Right atrium auricular region (tissue), 2 donors: Measurements from ENCODE around the gene RTL3. TPM values are rescaled to one million over a fixed set of nuclear protein-coding genes. Genes with fewer than 3 reads are reported as not detected.
"Not testable (repeated sequence)": the region's sequence is repeated elsewhere in the genome, so short reads cannot be mapped to it uniquely, and the experiment has no call there.

Experiments
- DNase-seq: peaks from one replicate; pipeline ENCODE4 v3.0.0-alpha.2; 2019; ENCODE audit warnings: low spot score
- H3K27ac ChIP-seq, 2 donors: fragments of 200-600 bp; sonication (generic); 1 replicate in 1 of 2; 2 replicates in 1 of 2; pipeline ENCODE4 v1.5.1; 2016 to 2019
- H3K27me3 ChIP-seq, 2 donors: fragments of 200-600 bp; sonication (generic); one replicate each; pipeline versions ENCODE4 v1.5.1 to v1.6.0; 2017 to 2019
- H3K36me3 ChIP-seq: fragments of 200-600 bp; sonication (generic); one replicate; pipeline ENCODE4 v1.5.1; 2016
- H3K4me1 ChIP-seq, 2 donors: fragments of 200-600 bp; sonication (generic); one replicate each; pipeline versions ENCODE4 v1.5.1 to v1.6.0; 2017 to 2019
- H3K4me3 ChIP-seq, 2 donors: fragments of 200-600 bp; sonication (generic); 1 replicate in 1 of 2; 2 replicates in 1 of 2; pipeline ENCODE4 v1.5.1; 2017 to 2019; ENCODE audit warnings: mild to moderate bottlenecking in 1 of 2, moderate library complexity in 1 of 2
- H3K9me3 ChIP-seq, 2 donors: fragments of 200-600 bp; sonication (generic); one replicate each; pipeline ENCODE4 v1.5.1; 2019
- CTCF ChIP-seq, 2 donors: fragments of 200-600 bp; sonication (generic); IDR thresholded peaks; one replicate each; pipeline ENCODE4 v1.5.1; 2019; ENCODE audit warnings: antibody characterized with exemption in 2 of 2
- total RNA-seq, 2 donors: library from RNA; depleted of rRNA; stranded (reverse); fragments of >200 nt; gene quantifications; one replicate each; pipeline ENCODE4 v1.1.0, GENCODE V29; 2016

The RTL3 gene
- total RNA-seq, 2 donors from 2014 or later, result 0.30 to 0.55 TPM

GRCh38 chrX:78643096-78643495 is 16.0 kb downstream of the RTL3 start:
- TF ChIP-seq CTCF (IDR thresholded peaks at IDR 0.05), result no peak
- H3K27me3 ChIP-seq, result no peaks in the 10 kb centered on the region
- DNase-seq, result no peak
- H3K4me3 ChIP-seq, result no peak overlapping the region
- H3K4me1 ChIP-seq, result no peaks in the 10 kb centered on the region
- peaks cover 0 to 12% of the 10 kb centered on the region in 2 donors for H3K9me3 ChIP-seq
- no peaks in the 10 kb centered on the region for H3K36me3 ChIP-seq
- H3K27ac ChIP-seq, result no peak overlapping the region

GRCh38 chrX:78636096-78636495 is 23.0 kb downstream of the RTL3 start:
- DNase-seq, H3K27me3 ChIP-seq, H3K9me3 ChIP-seq, H3K4me1 ChIP-seq, H3K4me3 ChIP-seq, H3K36me3 ChIP-seq, H3K27ac ChIP-seq: not testable (repeated sequence)

GRCh38 chrX:78624962-78625909 is 33.9 kb downstream of the RTL3 start:
- Histone ChIP-seq H3K9me3 (peaks cover 0 to 7% of the 10 kb centered on the region in 2 donors), H3K4me1 (no peaks in the 10 kb centered on the region), H3K36me3 (no peaks in the 10 kb centered on the region), H3K4me3 (no peak overlapping the region), H3K27me3 (no peaks in the 10 kb centered on the region), H3K27ac (no peak overlapping the region)
- DNase-seq, result no peak
- no peak for TF ChIP-seq CTCF (IDR thresholded peaks at IDR 0.05)

- no peak for DNase-seq
- peaks cover 0 to 7% of the 10 kb centered on the region in 2 donors for H3K9me3 ChIP-seq
- H3K4me1 ChIP-seq, result no peaks in the 10 kb centered on the region
- H3K4me3 ChIP-seq, result no peak overlapping the region
- no peak for TF ChIP-seq CTCF (IDR thresholded peaks at IDR 0.05)
- no peaks in the 10 kb centered on the region for H3K36me3 ChIP-seq
- no peaks in the 10 kb centered on the region for H3K27me3 ChIP-seq
- H3K27ac ChIP-seq, result no peak overlapping the region
Measured at GRCh38 chrX:78624426-78624825, 34.7 kb downstream of the RTL3 start.

GRCh38 chrX:78622831-78623230 is 36.3 kb downstream of the RTL3 start:
- no peak for DNase-seq
- no peaks in the 10 kb centered on the region for H3K36me3 ChIP-seq
- TF ChIP-seq CTCF (IDR thresholded peaks at IDR 0.05), result no peak
- H3K27me3 ChIP-seq, result no peaks in the 10 kb centered on the region
- no peaks in the 10 kb centered on the region for H3K4me1 ChIP-seq
- no peak overlapping the region for H3K27ac ChIP-seq
- H3K9me3 ChIP-seq, result peaks cover 0 to 4% of the 10 kb centered on the region in 2 donors
- no peak overlapping the region for H3K4me3 ChIP-seq

- Histone ChIP-seq H3K36me3 (no peaks in the 10 kb centered on the region), H3K9me3 (no peaks in the 10 kb centered on the region), H3K27ac (no peak overlapping the region), H3K4me1 (no peaks in the 10 kb centered on the region), H3K4me3 (no peak overlapping the region), H3K27me3 (no peaks in the 10 kb centered on the region)
- TF ChIP-seq CTCF (IDR thresholded peaks at IDR 0.05), result no peak
- no peak for DNase-seq
Measured at GRCh38 chrX:78619834-78620233, 39.3 kb downstream of the RTL3 start.
